Mammary epithelial cell (primary cell): Measurements from ENCODE around the gene HNRNPA3.

Experiments used
- CTCF ChIP-seq, 2 donors: IDR thresholded peaks in 1 of 2; conservative IDR thresholded peaks in 1 of 2; 2 replicates each; pipeline ENCODE4 v1.5.1; 2011 to 2012; ENCODE audit warnings: inconsistent platforms in 2 of 2, low read length in 2 of 2, mild to moderate bottlenecking in 2 of 2, control low read depth in 1 of 2, low read depth in 1 of 2; ENCODE audit not compliant: insufficient read depth in 1 of 2; ENCODE audit errors: extremely low read depth in 1 of 2
- EZH2 ChIP-seq: IDR thresholded peaks from 2 replicates; pipeline ENCODE4 v1.6.1; 2012; ENCODE audit warnings: low read length, inconsistent platforms, borderline replicate concordance

DNA sequence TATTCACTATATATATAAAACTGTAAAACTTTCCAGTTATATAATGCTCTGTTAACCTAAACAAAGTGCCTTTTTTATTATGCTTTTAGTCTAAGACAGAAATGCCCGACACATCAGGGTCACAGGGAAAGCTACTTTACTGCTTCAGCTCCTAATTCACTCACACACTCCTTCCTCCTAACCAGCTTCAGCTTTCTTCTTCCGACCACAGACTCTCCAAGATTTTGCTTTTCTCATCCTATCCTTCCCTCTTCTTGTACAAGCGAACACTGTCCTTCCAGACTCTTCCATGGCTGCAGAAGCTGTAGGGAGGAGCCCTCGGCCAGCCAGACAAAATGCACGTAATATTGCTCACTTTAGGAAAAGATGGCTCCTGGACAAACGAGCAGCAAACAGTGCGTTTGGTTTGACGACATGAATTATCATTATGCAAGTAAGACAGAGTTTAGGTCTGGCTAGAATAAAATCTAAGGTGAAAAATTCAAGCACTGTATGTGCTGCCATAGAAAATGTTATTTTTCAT, 47.5 kb upstream of the HNRNPA3 start:
- TF ChIP-seq CTCF (conservative IDR thresholded peaks at IDR 0.05 in 1 of 2, IDR thresholded peaks at IDR 0.05 in 1 of 2; ENCODE audit: extremely low read depth in 1 of 2, insufficient read depth in 1 of 2, low read depth in 1 of 2, low read length in 2 of 2) (no peak), EZH2 (no peak)
